BJ (cell line): ENCODE data around the gene CYP4X1. TPM values are rescaled to one million over a fixed set of nuclear protein-coding genes. Genes with fewer than 3 reads are reported as not detected.
"Not testable (repeated sequence)": the region's sequence is repeated elsewhere in the genome, so short reads cannot be mapped to it uniquely, and the experiment has no call there.

Experiments
- CTCF ChIA-PET: fragments of 350-600 bp; formaldehyde crosslinking; extraction: SDS; loops from one replicate; lab custom pipeline; 2021; ENCODE audit warnings: antibody characterized with exemption, inconsistent platforms; lab: Yijun Ruan, JAX
- POLR2A ChIA-PET: fragments of 300-600 bp; sonication (Branson Sonifier 250); formaldehyde crosslinking; extraction: SDS; loops from one replicate; lab custom pipeline; 2021; ENCODE audit warnings: antibody characterized with exemption; lab: Charles Lee
- DNase-seq: peaks from one replicate; pipeline ENCODE4 v3.0.0-alpha.2; 2011; ENCODE audit warnings: low read depth
- H3K27me3 ChIP-seq: 2 replicates; pipeline ENCODE4 v1.6.0; 2011; ENCODE audit warnings: low read length; ENCODE audit not compliant: control insufficient read depth, insufficient read depth
- H3K36me3 ChIP-seq: 2 replicates; pipeline ENCODE4 v1.5.1; 2011; ENCODE audit warnings: low read length; ENCODE audit not compliant: control insufficient read depth, insufficient read depth
- H3K4me3 ChIP-seq: 2 replicates; pipeline ENCODE4 v1.5.1; 2011; ENCODE audit warnings: low read depth, mild to moderate bottlenecking, control low read depth, low read length
- CTCF ChIP-seq: IDR thresholded peaks from 2 replicates; pipeline ENCODE4 v1.5.1; 2011; ENCODE audit warnings: low read depth, mild to moderate bottlenecking, control low read depth, inconsistent platforms, low read length, moderate library complexity; ENCODE audit not compliant: insufficient read depth
- polyA minus RNA-seq: library from RNA; depleted of rRNA, polyadenylated mRNA; stranded (reverse); fragments of >200 nt; gene quantifications from 2 replicates; pipeline ENCODE4 v1.2.3, GENCODE V29; 2011; rRNA and poly(A)+ RNA removed
- polyA plus RNA-seq: library from polyadenylated mRNA; depleted of rRNA; stranded (reverse); fragments of >200 nt; gene quantifications from 2 replicates; pipeline ENCODE4 v1.2.3, GENCODE V29; 2011; rRNA removed

CYP4X1 gene
- not detected in 2 replicates for polyA plus RNA-seq
- polyA minus RNA-seq = not detected in 2 replicates

- POLR2A ChIA-PET = no interaction called here
- TF ChIP-seq CTCF = no peak
- H3K4me3 ChIP-seq = no peak within 1 kb of the TSS
- no peak for DNase-seq
- CTCF ChIA-PET = no interaction called here
- no peaks in the 10 kb centered on the region for H3K27me3 ChIP-seq
- no peaks in the 10 kb centered on the region for H3K36me3 ChIP-seq
These were observed at the start of gene CYP4X1 for GRCh38 chr1:47023268-47024140. Gene CYP4X1, plus strand, starts transcription at chr1:47023669. Its CDS starts 149 bp downstream, at chr1:47023818.

- CTCF ChIA-PET = no interaction called here
These were observed 40.2 kb upstream of the CYP4X1 start for GRCh38 chr1:46983166-46983829.

GRCh38 chr1:46983830-46984586 is 39.5 kb upstream of the CYP4X1 start:
- H3K36me3 ChIP-seq = no peaks in the 10 kb centered on the region
- DNase-seq = no peak
- TF ChIP-seq CTCF = no peak
- H3K4me3 ChIP-seq = no peak overlapping the region
- no peaks in the 10 kb centered on the region for H3K27me3 ChIP-seq
- ChIA-PET CTCF (no interaction called here), POLR2A (no interaction called here)

More at GRCh38 chr1:46983166-46983829, 40.2 kb upstream of the CYP4X1 start:
- no peak for TF ChIP-seq CTCF
- H3K36me3 ChIP-seq = no peaks in the 10 kb centered on the region
- POLR2A ChIA-PET = no interaction called here
- no peak overlapping the region for H3K4me3 ChIP-seq
- H3K27me3 ChIP-seq = no peaks in the 10 kb centered on the region
- DNase-seq = no peak

- CTCF ChIA-PET, POLR2A ChIA-PET, DNase-seq, H3K36me3 ChIP-seq, H3K4me3 ChIP-seq, H3K27me3 ChIP-seq: not testable (repeated sequence)
These were observed 32.9 kb upstream of the CYP4X1 start for GRCh38 chr1:46990541-46990940.

- Histone ChIP-seq H3K4me3 (no peak overlapping the region), H3K36me3 (no peaks in the 10 kb centered on the region), H3K27me3 (no peaks in the 10 kb centered on the region)
- ChIA-PET POLR2A (no interaction called here), CTCF (no interaction called here)
- TF ChIP-seq CTCF = no peak
- no peak for DNase-seq
These were observed 32.2 kb upstream of the CYP4X1 start for GRCh38 chr1:46991083-46991923.
